ENCODE measurements around the gene APOBEC3A. TPM values are rescaled to one million over a fixed set of nuclear protein-coding genes. Genes with fewer than 3 reads are reported as not detected.
"Not testable (repeated sequence)": the region's sequence is repeated elsewhere in the genome, so short reads cannot be mapped to it uniquely, and the experiment has no call there.

APOBEC3A gene
- total RNA-seq, 2 donors from 2014 or later = 1.4 to 2.2 TPM

- DNase-seq (no peak), ATAC-seq (no peak)
- intact Hi-C loops (cut with DNase I, micrococcal nuclease) = no loop called here
These were observed 38.7 kb downstream of the APOBEC3A start for GRCh38 chr22:38996105-38996504.

GRCh38 chr22:38997518-38997917 is 40.1 kb downstream of the APOBEC3A start:
- intact Hi-C loops (cut with DNase I, micrococcal nuclease) = no loop called here
- ATAC-seq = no peak
- no peak for DNase-seq

GRCh38 chr22:39003165-39003638 is 45.8 kb downstream of the APOBEC3A start:
- peak; percentile 73 to 77 for DNase-seq
- ATAC-seq = peak; percentile 91
- intact Hi-C loops (cut with DNase I, micrococcal nuclease) = no loop called here

GRCh38 chr22:39007177-39007576 is 49.8 kb downstream of the APOBEC3A start:
- DNase-seq (no peak), ATAC-seq (no peak)
- intact Hi-C loops (cut with DNase I, micrococcal nuclease) = loop anchor here in 1 of 2 donors (5.0 kb wide), 1 partner anchor 110 kb away; no protein-coding TSS in a partner anchor

GRCh38 chr22:39008271-39008850 is 51.0 kb downstream of the APOBEC3A start:
- not testable (repeated sequence) for DNase-seq, ATAC-seq
- intact Hi-C loops (cut with DNase I, micrococcal nuclease) = loop anchor here in 1 of 2 donors (5.0 kb wide), 1 partner anchor 109 kb away; no protein-coding TSS in a partner anchor

GRCh38 chr22:39010946-39011345 is 53.5 kb downstream of the APOBEC3A start:
- DNase-seq (no peak), ATAC-seq (no peak)
- intact Hi-C loops (cut with DNase I, micrococcal nuclease) = no loop called here

Other genes with a start within 250 kb of the APOBEC3A start
- 100 to 1,000 TPM; 143 to 148 TPM for gene SUN2, start 201.6 kb upstream of the APOBEC3A start, total RNA-seq
- gene DNAL4, start 163.5 kb upstream of the APOBEC3A start, total RNA-seq = 10 to 100 TPM; 14.4 to 16.8 TPM
- 1 to 10 TPM in 1 of 2 donors, under 1 TPM in 1; 0.46 to 2.5 TPM for gene NPTXR, start 113.6 kb upstream of the APOBEC3A start, total RNA-seq
- 10 to 100 TPM in 1 of 2 donors, 1 to 10 TPM in 1; 6.8 to 28.4 TPM for gene CBX6, start 85.4 kb upstream of the APOBEC3A start, total RNA-seq
- gene APOBEC3B, start 24.7 kb downstream of the APOBEC3A start, total RNA-seq = 10 to 100 TPM in 1 of 2 donors, 1 to 10 TPM in 1; 8.2 to 34.3 TPM
- 10 to 100 TPM; 19.9 to 37.7 TPM for gene APOBEC3C, start 56.6 kb downstream of the APOBEC3A start, total RNA-seq
- gene APOBEC3D, start 63.5 kb downstream of the APOBEC3A start, total RNA-seq = 1 to 10 TPM; 3.6 to 7.2 TPM
- gene APOBEC3F, start 83.3 kb downstream of the APOBEC3A start, total RNA-seq = 1 to 10 TPM; 6.3 to 6.6 TPM
- 1 to 10 TPM; 3.8 to 7.8 TPM for gene APOBEC3G, start 119.7 kb downstream of the APOBEC3A start, total RNA-seq
- gene APOBEC3H, start 139.6 kb downstream of the APOBEC3A start, total RNA-seq = not detected
- 10 to 100 TPM; 18.6 to 33.4 TPM for gene CBX7, start 195.1 kb downstream of the APOBEC3A start, total RNA-seq

Data from left colon (tissue), 2 donors.